GM21367 (cell line): ENCODE results near the gene PTGDR.

ENCODE experiments used
- ATAC-seq: cut with Tn5 transposase; IDR thresholded peaks from one replicate; pipeline ENCODE4 v1.9.1; 2021; ENCODE audit not compliant: unreplicated experiment

PTGDR gene

GRCh38 chr14:52267501-52268278 is at the start of gene PTGDR:
PTGDR (plus strand) TSS chr14:52267698; CDS start chr14:52267815, 117 bp downstream.
- no peak for ATAC-seq

- ATAC-seq = no peak
Measured at GRCh38 chr14:52219488-52220084, 47.9 kb upstream of the PTGDR start.

GRCh38 chr14:52220924-52221811 is 46.3 kb upstream of the PTGDR start:
- ATAC-seq = no peak

GRCh38 chr14:52222901-52223300 is 44.6 kb upstream of the PTGDR start:
- ATAC-seq = no peak

GRCh38 chr14:52227619-52228222 is 39.8 kb upstream of the PTGDR start:
- ATAC-seq = no peak

GRCh38 chr14:52233693-52234092 is 33.8 kb upstream of the PTGDR start:
- ATAC-seq = no peak

- no peak for ATAC-seq
Measured at GRCh38 chr14:52235434-52235833, 32.1 kb upstream of the PTGDR start.

GRCh38 chr14:52235866-52236510 is 31.5 kb upstream of the PTGDR start:
- no peak for ATAC-seq

- ATAC-seq = no peak
Measured at GRCh38 chr14:52238682-52239081, 28.8 kb upstream of the PTGDR start.

GRCh38 chr14:52240623-52241022 is 26.9 kb upstream of the PTGDR start:
- ATAC-seq = no peak

GRCh38 chr14:52241087-52241793 is 26.3 kb upstream of the PTGDR start:
- no peak for ATAC-seq

GRCh38 chr14:52244328-52244727 is 23.2 kb upstream of the PTGDR start:
- ATAC-seq = peak; percentile 76

GRCh38 chr14:52244997-52245396 is 22.5 kb upstream of the PTGDR start:
- no peak for ATAC-seq

GRCh38 chr14:52248057-52248456 is 19.4 kb upstream of the PTGDR start:
- ATAC-seq = no peak

- no peak for ATAC-seq
Measured at GRCh38 chr14:52251724-52252123, 15.8 kb upstream of the PTGDR start.

GRCh38 chr14:52253503-52253902 is 14.0 kb upstream of the PTGDR start:
- ATAC-seq = no peak

- no peak for ATAC-seq
Measured at GRCh38 chr14:52254086-52254485, 13.4 kb upstream of the PTGDR start.

GRCh38 chr14:52258783-52259182 is 8.7 kb upstream of the PTGDR start:
- ATAC-seq = no peak

- no peak for ATAC-seq
Measured at GRCh38 chr14:52259434-52259833, 8.1 kb upstream of the PTGDR start.

GRCh38 chr14:52262600-52262999 is 4.9 kb upstream of the PTGDR start:
- no peak for ATAC-seq
